ENCODE data around the gene WDR1.
A peak's percentile ranks its signal among the peaks of the same experiment; 100 is the strongest.

The WDR1 gene

DNA sequence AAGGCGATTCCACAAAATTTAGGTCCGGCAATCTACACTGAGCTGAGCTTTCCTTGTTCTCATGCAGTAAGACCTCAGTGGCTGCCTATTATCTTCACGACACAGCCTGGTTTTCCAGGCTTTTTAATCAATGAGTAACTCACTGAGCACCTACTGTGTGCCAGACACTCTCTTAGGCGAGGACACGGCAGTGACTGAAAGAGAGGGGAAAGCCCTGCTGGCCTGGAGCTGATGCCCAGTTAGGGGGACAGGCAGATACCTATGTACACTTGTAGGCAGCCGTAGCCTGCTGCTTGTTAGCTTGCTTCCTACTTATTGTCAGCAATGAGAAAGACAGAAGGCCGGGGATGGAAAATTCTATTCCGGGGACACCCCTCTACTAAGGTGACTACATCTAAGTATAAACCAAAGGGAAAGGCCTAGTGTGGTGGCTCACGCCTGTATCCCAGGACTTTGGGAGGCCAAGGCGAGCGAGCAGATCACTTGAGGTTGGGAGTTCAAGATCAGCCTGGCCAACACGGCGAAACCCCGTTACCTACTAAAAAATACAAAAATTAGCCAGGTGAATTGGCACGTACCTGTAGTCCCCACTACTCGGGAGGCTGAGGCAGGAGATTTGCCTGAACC lies 3.8 kb downstream of the WDR1 start:
- WGBS, 2 experiments (ENCODE audit: insufficient coverage in 2 of 2) = 95 to 99% methylated on average over 14 of the region's 16 CpGs
- no peak overlapping the region for H3K4me3 ChIP-seq (ENCODE audit: extremely low read depth, insufficient read depth, low read length, poor library complexity, severe bottlenecking)
- peaks cover 65% of the 10 kb centered on the region for H3K4me1 ChIP-seq (ENCODE audit: control insufficient read depth, insufficient read depth, low read length, poor library complexity, severe bottlenecking)
- H3K27ac ChIP-seq (ENCODE audit: low read depth, low read length, severe bottlenecking) = no peak overlapping the region
- no peaks in the 10 kb centered on the region for H3K9me3 ChIP-seq (ENCODE audit: control insufficient read depth, low read length)
- H3K36me3 ChIP-seq (ENCODE audit: control insufficient read depth, insufficient read depth, low read length) = peaks cover 73% of the 10 kb centered on the region

DNA sequence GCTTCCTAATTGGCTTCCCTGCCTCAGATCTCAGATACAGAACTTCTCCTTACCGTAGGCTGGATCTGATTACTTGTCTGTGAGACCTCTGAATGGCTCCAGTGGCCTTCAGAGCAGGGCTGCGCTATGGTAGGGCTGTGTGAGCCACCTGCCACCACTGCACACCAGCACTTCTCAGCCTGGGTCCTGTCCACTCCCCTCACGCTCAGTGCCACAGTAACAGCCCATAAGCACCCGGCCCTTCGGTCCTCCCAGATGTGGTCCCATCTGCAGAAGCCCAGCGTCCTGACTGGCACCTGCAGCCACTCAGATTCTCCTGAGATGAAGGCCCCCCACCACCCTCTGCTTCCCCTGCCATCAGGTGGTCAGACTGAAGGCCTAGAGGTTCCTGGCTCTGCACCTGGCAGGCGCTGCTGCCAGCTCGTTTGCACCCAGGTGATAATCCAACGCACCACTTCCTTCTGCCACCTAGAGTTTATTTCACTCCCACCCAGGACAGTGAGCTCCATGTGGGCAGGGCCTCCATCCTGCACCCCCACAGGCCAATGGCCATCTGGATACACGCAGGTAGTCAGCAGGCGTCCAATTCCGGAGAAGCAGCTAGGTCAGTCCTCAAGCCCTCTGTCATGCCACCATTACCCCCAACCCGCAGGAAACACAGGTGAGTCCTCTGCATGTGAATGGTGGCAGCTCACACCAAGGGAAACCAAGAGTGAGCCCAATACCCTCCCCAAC lies 5.4 kb downstream of the WDR1 start:
- 95 to 98% methylated on average over 10 to 12 of the region's 13 CpGs for WGBS, 2 experiments (ENCODE audit: insufficient coverage in 2 of 2)
- Histone ChIP-seq H3K4me3 (ENCODE audit: extremely low read depth, insufficient read depth, low read length, poor library complexity, severe bottlenecking) (no peak overlapping the region), H3K9me3 (ENCODE audit: control insufficient read depth, low read length) (no peaks in the 10 kb centered on the region), H3K4me1 (ENCODE audit: control insufficient read depth, insufficient read depth, low read length, poor library complexity, severe bottlenecking) (peaks cover 81% of the 10 kb centered on the region), H3K36me3 (ENCODE audit: control insufficient read depth, insufficient read depth, low read length) (peaks cover 85% of the 10 kb centered on the region), H3K27ac (ENCODE audit: low read depth, low read length, severe bottlenecking) (no peak overlapping the region)

DNA sequence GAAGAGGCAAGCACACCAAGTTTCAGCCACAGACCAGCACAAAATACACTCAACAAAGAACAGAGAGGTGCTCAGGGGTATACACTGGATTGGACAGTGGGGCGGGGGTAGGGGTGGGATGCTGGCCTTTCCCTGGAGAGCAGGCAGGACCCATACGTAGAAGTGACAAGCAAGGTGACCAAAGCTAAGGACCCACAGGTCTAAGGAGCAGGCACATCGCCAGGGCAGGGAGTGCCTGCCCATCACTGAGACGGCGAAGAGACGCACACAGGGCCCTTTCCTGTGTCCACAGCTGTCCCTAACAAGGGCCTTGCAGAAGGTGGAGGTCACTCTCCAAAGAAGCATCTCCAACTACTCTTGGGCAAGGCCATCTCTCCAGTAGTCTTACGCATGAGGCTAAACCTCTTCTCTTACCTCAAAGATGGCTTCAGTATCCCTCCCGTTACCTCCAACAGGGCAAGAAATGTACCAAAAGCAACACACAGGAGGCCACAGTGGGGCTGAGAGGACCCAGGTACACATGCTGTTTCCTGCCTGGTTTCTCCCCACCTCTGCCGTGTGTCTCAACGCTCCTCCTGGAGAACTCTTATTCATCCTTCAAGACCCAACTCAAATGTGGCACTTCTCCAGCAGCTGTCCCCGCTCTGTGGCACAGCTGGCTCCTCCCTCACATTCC lies 6.5 kb downstream of the WDR1 start:
- peaks cover 94% of the 10 kb centered on the region for H3K36me3 ChIP-seq (ENCODE audit: control insufficient read depth, insufficient read depth, low read length)
- no peak overlapping the region for H3K27ac ChIP-seq (ENCODE audit: low read depth, low read length, severe bottlenecking)
- H3K4me3 ChIP-seq (ENCODE audit: extremely low read depth, insufficient read depth, low read length, poor library complexity, severe bottlenecking) = no peak overlapping the region
- H3K4me1 ChIP-seq (ENCODE audit: control insufficient read depth, insufficient read depth, low read length, poor library complexity, severe bottlenecking) = peaks cover 91% of the 10 kb centered on the region
- H3K9me3 ChIP-seq (ENCODE audit: control insufficient read depth, low read length) = no peaks in the 10 kb centered on the region
- WGBS, 2 experiments (ENCODE audit: insufficient coverage in 2 of 2) = 95 to 97% methylated on average over 10 to 11 of the region's 11 CpGs

GRCh38 chr4:10108818-10109783 lies 7.5 kb downstream of the WDR1 start:
- peak overlapping the region; percentile 45 for H3K27ac ChIP-seq (ENCODE audit: low read depth, low read length, severe bottlenecking)
- peaks cover 93% of the 10 kb centered on the region for H3K36me3 ChIP-seq (ENCODE audit: control insufficient read depth, insufficient read depth, low read length)
- no peaks in the 10 kb centered on the region for H3K9me3 ChIP-seq (ENCODE audit: control insufficient read depth, low read length)
- no peak overlapping the region for H3K4me3 ChIP-seq (ENCODE audit: extremely low read depth, insufficient read depth, low read length, poor library complexity, severe bottlenecking)
- peaks cover 91% of the 10 kb centered on the region for H3K4me1 ChIP-seq (ENCODE audit: control insufficient read depth, insufficient read depth, low read length, poor library complexity, severe bottlenecking)
- 94% methylated on average over 10 to 12 of the region's 17 CpGs for WGBS, 2 experiments (ENCODE audit: insufficient coverage in 2 of 2)

DNA sequence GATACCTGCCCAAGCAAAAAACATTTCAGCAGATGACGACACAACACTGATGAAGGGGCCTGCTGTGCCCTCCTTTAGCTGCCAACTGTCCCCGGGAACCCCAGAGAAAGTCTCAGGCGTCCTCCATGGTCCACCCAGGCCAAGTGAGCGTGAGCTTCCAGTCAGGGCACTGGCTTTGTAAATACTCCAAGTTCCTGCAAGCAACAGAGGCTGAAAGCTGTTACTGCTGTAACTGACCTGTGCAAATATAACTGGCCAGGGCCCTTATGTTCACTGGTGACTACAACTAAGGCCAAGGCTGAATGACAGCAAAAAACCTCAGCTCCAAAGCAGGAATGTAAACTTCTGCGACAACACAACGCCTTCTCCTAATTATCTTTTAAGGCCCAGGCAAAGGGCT lies 8.2 kb downstream of the WDR1 start:
- H3K36me3 ChIP-seq (ENCODE audit: control insufficient read depth, insufficient read depth, low read length) = peaks cover 93% of the 10 kb centered on the region
- peak overlapping the region; percentile 45 for H3K27ac ChIP-seq (ENCODE audit: low read depth, low read length, severe bottlenecking)
- 94% methylated on average over 4 to 6 of the region's 6 CpGs for WGBS, 2 experiments (ENCODE audit: insufficient coverage in 2 of 2)

DNA sequence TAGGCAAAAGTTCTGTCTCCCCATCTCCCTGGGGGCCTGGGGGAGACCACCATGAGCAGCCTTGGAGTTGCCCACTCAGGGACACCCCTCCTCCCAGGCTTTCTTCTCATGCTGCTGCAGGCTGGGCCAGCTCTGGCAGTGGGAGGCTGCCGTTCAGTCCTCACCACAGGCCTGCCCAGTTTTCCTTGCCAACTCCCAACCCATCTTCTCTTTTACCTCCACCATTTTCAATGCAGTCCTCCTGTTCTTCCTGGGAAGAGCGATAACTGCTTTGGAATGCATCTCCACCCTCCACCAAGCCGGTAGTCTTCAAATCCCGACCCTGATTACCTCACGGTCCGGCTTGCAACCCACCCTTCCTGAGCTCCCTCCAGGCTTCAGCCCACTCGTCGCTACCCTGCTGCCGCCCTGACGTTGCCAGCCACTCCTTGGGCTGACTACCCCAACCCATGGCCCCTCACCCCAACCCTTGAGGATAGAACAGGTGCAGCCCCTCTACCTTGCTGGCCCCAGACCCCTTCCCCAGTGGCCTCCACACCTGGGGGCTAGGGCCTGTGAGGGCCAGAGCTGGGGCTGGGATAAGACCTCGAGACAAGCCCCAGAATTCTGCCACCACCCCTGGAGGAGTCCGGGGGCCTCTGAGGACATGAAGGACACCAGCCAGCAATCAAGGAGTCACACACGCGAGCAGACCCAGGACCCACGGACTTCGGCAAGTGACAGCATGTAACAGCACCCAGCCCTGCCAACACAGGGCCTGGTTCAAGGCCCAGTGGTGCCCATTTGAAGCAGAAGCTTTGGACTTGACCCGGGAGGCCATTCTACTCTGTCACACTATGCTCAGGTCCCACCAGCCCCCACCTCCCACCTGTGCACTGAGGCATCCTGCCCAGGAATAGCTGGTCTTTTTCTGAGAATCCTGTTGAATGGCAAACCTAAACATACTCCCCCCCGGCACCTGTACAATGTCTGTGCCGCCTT lies 9.2 kb downstream of the WDR1 start:
- Histone ChIP-seq H3K4me1 (ENCODE audit: control insufficient read depth, insufficient read depth, low read length, poor library complexity, severe bottlenecking) (peaks cover 86% of the 10 kb centered on the region), H3K36me3 (ENCODE audit: control insufficient read depth, insufficient read depth, low read length) (peaks cover 93% of the 10 kb centered on the region), H3K4me3 (ENCODE audit: extremely low read depth, insufficient read depth, low read length, poor library complexity, severe bottlenecking) (no peak overlapping the region), H3K9me3 (ENCODE audit: control insufficient read depth, low read length) (no peaks in the 10 kb centered on the region), H3K27ac (ENCODE audit: low read depth, low read length, severe bottlenecking) (peak overlapping the region; percentile 80)
- 88 to 91% methylated on average over 19 of the region's 19 CpGs for WGBS, 2 experiments (ENCODE audit: insufficient coverage in 2 of 2)

More for the DNA sequence above, 8.2 kb downstream of the WDR1 start:
- Histone ChIP-seq H3K4me3 (ENCODE audit: extremely low read depth, insufficient read depth, low read length, poor library complexity, severe bottlenecking) (no peak overlapping the region), H3K4me1 (ENCODE audit: control insufficient read depth, insufficient read depth, low read length, poor library complexity, severe bottlenecking) (peaks cover 90% of the 10 kb centered on the region), H3K9me3 (ENCODE audit: control insufficient read depth, low read length) (no peaks in the 10 kb centered on the region)

GRCh38 chr4:10106421-10107039 lies 10.1 kb downstream of the WDR1 start:
- peaks cover 93% of the 10 kb centered on the region for H3K36me3 ChIP-seq (ENCODE audit: control insufficient read depth, insufficient read depth, low read length)
- H3K27ac ChIP-seq (ENCODE audit: low read depth, low read length, severe bottlenecking) = peak overlapping the region; percentile 80
- H3K9me3 ChIP-seq (ENCODE audit: control insufficient read depth, low read length) = no peaks in the 10 kb centered on the region
- WGBS, 2 experiments (ENCODE audit: insufficient coverage in 2 of 2) = 40 to 71% methylated on average over 4 to 10 of the region's 13 CpGs
- H3K4me3 ChIP-seq (ENCODE audit: extremely low read depth, insufficient read depth, low read length, poor library complexity, severe bottlenecking) = no peak overlapping the region
- H3K4me1 ChIP-seq (ENCODE audit: control insufficient read depth, insufficient read depth, low read length, poor library complexity, severe bottlenecking) = peaks cover 85% of the 10 kb centered on the region

- Histone ChIP-seq H3K4me1 (ENCODE audit: control insufficient read depth, insufficient read depth, low read length, poor library complexity, severe bottlenecking) (peaks cover 86% of the 10 kb centered on the region), H3K9me3 (ENCODE audit: control insufficient read depth, low read length) (no peaks in the 10 kb centered on the region), H3K27ac (ENCODE audit: low read depth, low read length, severe bottlenecking) (peak overlapping the region; percentile 80), H3K36me3 (ENCODE audit: control insufficient read depth, insufficient read depth, low read length) (peaks cover 93% of the 10 kb centered on the region), H3K4me3 (ENCODE audit: extremely low read depth, insufficient read depth, low read length, poor library complexity, severe bottlenecking) (no peak overlapping the region)
- WGBS, 2 experiments (ENCODE audit: insufficient coverage in 2 of 2) = 60 to 80% methylated on average over 1 of the region's 4 CpGs
Observed at GRCh38 chr4:10105920-10106319, 10.7 kb downstream of the WDR1 start.

DNA sequence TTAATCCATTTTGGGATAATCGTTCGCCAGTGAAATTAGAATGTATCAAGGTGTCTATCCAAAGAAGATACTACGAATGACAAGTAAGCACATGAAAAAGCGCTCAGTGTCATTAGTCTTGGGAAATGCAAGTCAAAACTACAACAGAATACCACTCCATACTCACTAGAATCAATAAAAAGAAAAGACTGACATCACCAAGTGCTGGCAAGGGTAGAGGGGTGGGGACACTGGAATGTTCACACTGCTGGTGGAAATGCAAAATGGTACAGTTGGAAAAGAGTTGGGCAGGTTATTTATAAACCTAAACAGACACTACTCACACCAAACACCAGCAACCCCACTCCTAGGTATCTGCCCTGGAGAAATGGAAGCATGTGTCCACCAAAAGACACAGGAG lies 11.2 kb downstream of the WDR1 start:
- peaks cover 87% of the 10 kb centered on the region for H3K4me1 ChIP-seq (ENCODE audit: control insufficient read depth, insufficient read depth, low read length, poor library complexity, severe bottlenecking)
- no peak overlapping the region for H3K27ac ChIP-seq (ENCODE audit: low read depth, low read length, severe bottlenecking)
- no peak overlapping the region for H3K4me3 ChIP-seq (ENCODE audit: extremely low read depth, insufficient read depth, low read length, poor library complexity, severe bottlenecking)
- peaks cover 92% of the 10 kb centered on the region for H3K36me3 ChIP-seq (ENCODE audit: control insufficient read depth, insufficient read depth, low read length)
- no peaks in the 10 kb centered on the region for H3K9me3 ChIP-seq (ENCODE audit: control insufficient read depth, low read length)
- no CpG with 5 or more reads among the region's 4 CpGs for WGBS, 2 experiments (ENCODE audit: insufficient coverage in 2 of 2)

All from mesodermal cell (in vitro differentiated cells).